ENCODE results near the gene KCNT2.

KCNT2 gene

DNA sequence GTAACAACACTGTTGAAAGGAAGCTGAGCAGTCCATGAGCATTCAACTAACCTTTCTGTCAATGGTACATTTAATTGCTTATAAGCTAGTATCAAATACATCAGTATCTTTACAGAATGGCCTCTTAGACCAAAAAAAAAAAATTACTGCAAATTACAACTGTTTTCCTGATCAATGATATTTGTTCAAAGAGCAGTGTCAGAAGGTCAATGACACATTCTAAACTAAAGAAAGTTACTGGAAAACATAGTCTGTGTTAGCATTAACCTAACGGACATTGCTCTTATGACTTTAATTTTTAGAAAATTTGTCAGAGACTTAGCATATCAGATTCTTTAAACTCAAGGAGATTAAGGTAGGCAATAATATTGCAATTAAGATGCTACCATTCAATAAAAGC, 162.5 kb downstream of the KCNT2 start:
- no peak for DNase-seq (ENCODE audit: low spot score)

DNA sequence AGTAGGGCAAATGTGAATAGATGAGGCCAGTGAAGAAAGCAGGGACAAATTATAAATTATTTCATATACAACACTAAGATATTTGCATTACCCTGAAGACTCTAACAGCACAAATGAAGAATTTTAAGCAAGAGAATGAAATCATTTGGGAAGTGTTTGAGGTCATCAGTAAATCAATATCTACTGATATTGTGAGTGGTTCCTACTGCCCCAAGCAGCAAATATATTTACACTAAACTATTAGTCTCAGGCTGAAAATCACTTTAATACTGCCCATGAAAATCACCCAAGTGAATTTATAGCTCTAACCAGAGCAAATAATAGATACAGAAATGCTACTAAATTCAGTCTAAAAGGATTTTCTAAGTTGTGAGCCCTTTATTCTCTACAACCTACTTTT, 163.6 kb downstream of the KCNT2 start:
- DNase-seq (ENCODE audit: low spot score): no peak

DNA sequence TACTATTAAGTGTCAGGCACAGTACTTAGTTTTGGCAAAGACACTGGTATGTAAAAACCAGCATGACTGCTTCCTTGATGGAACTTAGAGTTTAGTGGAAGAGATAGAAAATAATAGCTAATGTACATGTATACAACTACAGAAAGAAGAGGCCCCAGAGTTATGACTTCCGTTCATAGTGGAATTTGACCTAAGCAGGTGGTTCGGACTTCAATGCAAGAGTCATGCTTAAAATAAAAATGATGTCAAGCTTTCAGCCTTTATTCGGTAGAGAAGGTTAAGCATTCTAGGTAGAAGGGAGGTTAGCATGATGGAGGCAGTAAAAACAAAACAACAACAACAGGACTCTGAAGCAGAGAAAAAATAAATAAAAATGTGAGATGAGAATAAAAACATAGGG, 165.9 kb downstream of the KCNT2 start:
- DNase-seq (ENCODE audit: low spot score): no peak

DNA sequence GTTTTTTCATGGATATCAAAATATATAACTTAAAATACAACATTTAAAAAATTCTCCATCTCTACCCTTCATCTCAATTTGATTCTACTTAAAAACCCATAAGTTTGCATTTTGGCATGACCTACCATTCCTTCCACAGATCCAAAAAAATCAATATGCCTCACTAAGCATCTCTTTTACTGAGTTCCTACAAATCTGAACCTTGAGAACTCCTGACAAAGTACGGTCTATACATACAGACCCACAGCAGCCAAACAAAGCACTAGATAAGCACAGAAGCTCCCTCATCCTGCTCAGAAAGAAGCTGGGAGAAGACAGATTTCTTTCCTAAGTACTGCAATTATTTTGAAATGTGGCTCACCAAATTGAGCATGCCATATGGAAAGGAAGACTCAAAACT, 167.5 kb downstream of the KCNT2 start:
- DNase-seq (ENCODE audit: low spot score): no peak

DNA sequence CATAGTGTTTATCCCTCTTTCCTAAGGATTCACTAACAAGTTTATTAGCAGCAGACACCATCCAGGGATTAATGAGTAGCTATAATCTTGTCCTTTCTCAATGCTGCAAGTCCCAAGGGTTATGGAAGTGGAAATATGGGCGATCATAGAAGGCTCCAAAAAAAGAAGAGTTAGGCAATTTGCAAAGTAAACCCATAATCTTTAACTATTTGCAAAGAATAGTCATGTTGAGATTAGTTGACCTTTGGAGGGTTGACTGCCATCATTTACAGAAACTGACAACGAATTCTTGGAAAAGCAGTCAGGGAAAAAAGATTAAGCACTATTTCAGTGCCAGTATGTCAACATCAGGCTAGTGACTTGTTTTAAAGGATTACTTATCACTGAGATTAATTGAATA, 169.9 kb downstream of the KCNT2 start:
- DNase-seq (ENCODE audit: low spot score): no peak

DNA sequence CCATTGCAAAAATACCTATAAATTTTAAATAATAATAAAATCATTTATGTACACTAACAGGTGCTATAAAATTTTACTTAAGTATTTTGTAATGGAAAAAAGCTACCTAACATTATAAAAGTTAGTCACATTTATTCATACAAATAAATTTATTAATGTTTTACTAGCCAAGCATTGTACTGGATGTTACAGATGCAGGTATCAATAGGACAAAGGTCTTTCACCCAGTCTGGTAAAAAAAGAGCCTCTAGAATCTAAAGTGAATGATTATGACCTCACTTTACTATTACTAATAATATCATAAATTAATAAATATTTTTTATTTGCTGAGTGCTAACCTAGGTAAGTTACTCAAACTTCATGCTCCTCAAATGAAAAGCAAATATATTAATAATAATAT, 170.6 kb downstream of the KCNT2 start:
- no peak for DNase-seq (ENCODE audit: low spot score)

DNA sequence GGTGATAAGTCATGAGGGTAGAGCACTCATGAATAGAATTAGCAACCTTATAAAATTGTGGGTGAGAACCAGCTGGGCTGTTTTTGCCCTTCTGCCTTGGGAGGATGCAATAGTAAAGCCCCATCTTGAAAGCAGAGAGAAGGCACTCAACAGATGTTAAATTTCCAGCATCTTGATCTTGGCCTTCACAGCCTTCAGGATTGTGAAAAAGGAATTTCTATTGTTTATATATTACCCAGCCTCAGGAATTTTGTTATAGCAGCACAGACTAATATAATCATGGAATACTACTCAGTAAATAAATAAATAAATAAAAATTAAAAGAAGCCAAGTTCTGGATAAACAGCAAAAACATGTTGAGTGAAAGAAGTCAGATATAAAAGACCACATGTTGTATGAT, 175.2 kb downstream of the KCNT2 start:
- DNase-seq (ENCODE audit: low spot score): no peak

DNA sequence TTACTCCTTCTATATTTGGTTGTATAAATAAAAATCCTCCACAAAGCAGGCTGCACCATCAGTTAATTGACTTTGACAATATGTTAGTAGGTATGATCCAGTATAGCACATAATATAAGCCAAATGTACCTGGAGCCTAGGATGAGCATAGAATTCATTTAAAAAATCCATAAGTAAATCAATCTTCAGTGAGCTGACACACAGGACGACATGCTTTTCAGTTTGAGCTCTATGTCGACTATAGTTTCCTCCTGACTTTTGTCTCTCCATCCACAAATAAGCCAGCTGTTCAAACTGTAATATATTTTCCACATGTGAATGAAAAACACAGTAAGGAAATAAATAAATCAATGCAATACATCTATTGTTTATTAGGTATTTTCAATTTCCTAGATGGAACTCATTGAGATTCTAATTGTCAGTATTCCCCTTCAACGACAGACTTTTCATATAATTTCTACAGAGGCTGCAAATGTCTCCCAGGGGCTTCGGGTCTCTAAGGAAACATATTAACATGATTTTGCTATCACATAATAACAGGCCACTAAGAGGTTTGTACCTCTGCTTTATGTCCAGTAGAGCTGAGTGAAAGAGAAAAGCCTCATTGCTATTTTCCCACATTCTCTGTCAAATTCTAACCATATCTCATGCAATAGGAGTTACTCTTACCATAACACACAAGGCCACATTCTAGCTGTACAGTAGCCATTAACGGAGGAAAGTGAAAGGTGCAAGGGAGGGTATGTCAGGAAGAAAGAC, 180.1 kb downstream of the KCNT2 start:
- no peak for DNase-seq (ENCODE audit: low spot score)

DNA sequence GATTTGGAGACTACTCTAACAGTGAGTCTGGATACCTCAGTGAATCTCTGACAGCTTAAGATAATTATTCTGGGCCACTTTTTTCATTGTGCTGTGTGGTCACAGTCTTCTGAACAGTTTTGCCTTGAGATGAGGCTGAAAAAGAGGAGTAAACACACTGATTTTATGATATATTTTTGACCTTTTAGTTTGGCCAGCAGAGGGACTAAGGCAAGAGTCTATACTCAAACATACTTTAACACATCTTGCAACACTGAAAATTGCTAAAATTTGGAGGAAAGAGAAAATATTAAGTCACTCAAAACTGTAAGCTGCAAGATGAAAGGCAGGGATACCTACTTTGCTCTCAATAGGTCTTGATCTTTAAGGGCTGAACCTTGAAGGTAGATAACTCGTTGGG, 182.7 kb downstream of the KCNT2 start:
- DNase-seq (ENCODE audit: low spot score): no peak

DNA sequence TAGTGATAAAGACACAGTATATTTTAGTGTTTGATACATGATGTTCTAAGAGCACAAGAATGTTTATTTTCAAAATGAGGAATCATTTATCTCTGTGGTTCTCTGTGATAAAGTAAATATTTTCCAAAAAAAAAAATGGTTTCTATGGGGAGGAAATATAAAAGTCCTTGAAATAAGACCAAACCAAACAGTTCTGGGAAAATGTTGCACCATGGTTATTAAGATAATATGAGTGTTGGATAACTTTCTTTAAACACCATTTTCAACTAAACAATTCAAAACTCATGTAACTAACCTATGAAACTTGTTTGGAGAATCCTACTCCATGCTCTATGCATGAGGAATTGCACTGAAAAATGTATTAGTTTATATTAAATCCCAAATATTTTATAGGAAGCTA, 184.6 kb downstream of the KCNT2 start:
- no peak for DNase-seq (ENCODE audit: low spot score)

DNA sequence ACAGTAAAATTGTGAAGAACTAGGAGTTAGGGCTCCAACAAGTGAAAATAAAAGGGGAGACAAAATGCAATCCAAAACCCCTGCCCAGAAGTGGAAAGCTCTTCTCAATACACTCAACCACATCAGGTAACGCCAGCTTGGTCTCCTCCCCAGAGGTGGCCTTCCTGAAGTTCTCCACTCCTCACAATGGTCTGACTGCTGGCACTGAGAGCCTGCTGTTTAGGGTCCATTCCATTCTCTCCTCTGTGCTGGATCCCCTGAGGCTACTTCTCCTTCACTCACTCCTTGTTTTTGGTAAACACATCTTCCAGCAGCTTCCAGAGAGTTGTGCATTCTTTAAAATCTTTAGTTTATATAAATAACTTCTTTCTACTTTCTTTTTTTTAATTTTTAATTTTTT, 189.5 kb downstream of the KCNT2 start:
- no peak for DNase-seq (ENCODE audit: low spot score)

DNA sequence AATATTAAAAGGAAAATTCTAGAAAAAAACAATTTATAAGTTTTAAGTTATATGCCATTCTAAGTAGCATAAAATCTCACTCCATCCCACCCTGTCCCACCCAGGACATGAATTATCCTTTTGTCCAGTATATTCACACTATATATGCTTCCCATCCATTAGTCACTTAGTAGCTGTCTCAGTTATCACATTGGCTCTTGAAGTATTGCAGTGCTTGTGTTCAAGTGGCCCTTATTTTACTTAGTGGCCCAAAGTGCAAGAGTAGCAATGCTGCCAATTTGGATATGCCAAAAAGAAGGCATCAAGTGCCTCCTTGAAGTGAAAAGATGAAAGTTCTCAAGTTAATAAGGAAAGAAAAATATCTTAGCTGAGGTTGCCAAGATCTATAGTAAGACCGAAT, 192.3 kb downstream of the KCNT2 start:
- DNase-seq (ENCODE audit: low spot score): no peak

DNA sequence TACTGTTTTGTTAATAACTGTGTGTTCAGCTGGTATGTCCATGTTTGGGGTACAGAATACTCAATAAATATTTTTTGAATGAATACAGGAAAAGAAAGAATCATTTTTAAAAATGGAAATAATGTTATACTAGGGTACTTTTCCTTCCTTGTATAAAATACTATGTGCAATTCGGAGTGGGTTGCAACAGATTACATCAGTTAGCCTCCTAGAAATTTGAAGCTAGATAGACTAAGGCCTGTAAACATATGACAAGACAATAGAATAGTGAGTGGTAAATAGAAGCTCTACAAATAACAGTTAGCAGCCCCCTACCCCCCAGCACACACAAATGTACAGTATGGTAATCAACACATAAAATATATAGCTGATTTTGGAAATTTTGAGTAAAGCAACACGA, 195.9 kb downstream of the KCNT2 start:
- DNase-seq (ENCODE audit: low spot score): no peak

DNA sequence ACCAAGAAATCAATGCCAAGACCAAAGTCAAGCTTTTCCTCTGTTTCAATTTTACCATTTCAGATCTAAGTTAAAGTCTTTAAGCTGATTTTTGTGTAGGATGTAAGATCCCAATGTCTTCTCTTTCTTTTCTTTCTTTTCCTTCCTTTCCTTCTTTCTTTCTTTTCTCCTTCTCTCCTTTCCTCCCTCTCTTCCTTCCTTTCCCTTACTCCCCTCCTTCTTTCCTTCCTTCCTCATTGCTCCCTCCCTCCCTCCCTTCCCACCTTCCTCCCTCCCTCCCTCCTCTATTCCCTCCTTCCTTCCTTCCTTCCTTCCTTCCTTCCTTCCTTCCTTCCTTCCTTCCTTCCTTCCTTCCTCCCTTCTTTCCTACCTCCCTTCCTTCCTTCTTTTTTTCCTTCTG, 197.5 kb downstream of the KCNT2 start:
- no peak for DNase-seq (ENCODE audit: low spot score)

DNA sequence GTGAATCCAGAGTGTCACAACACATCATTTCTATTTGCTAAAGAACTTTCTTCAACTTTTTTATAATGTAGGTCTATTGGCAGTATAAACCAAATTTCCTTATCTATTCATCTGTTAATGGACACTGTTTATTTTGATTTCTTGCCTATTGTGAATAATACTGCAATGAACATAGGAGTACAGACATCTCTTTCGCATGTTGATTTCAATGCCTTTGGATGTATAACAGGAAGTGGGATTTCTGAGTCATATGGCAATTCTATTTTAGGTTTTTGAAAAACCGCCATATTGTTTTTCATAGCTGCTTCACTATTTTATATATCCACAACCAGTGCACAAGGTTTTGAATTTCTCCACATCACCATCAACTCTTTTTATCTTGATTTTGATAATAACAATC, 198.7 kb downstream of the KCNT2 start:
- DNase-seq (ENCODE audit: low spot score): no peak

DNA sequence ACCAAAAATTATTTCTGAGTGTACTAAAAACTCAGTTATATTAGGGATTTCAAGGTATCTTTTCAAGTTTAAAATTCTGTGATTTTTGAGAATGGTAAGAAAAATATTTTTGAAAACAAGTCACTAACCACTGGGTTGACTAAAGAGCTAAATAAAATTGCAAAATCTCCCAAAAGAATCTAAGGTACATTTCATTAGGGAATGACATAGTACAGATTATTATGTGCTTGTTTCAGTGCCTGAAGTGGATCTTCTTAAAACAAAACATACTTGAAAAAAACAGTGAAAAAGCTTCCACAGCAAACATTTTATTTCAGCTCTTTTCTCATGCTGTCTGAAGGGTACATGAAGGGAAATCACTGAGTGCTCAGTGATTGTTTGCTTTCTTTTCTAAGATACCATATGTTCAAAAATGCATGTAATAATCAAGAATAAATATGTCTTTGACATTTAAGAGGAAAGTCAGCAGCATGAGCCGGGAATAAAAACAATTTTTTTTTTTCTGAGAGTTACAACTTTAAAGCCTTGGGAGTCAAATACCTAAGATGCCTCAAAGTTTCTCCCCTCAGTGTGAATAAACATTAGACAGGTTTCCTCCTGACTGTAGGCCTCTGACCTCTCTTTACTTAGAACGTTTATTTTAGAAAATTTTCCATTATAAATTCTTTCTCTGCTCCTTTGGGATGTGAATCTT, 200.7 kb downstream of the KCNT2 start:
- no peak for DNase-seq (ENCODE audit: low spot score)

DNA sequence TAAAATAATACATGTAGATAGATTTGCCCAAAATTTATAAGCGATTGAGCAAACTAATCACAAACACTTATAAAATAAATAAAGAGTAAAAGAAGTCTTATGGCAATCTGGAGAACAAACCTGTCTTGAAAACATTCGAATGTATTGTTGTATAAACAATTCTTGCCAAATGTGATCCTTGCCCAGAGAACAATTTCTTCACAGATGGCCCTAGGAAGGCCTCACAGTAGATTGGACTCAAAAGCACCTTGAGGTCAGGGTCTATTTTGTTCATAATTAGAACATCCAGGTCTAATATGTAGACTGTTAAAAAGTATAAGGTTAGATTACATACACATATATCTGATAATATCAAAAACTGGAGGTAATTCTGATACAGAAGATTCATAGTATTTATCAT, 202.4 kb downstream of the KCNT2 start:
- no peak for DNase-seq (ENCODE audit: low spot score)

DNA sequence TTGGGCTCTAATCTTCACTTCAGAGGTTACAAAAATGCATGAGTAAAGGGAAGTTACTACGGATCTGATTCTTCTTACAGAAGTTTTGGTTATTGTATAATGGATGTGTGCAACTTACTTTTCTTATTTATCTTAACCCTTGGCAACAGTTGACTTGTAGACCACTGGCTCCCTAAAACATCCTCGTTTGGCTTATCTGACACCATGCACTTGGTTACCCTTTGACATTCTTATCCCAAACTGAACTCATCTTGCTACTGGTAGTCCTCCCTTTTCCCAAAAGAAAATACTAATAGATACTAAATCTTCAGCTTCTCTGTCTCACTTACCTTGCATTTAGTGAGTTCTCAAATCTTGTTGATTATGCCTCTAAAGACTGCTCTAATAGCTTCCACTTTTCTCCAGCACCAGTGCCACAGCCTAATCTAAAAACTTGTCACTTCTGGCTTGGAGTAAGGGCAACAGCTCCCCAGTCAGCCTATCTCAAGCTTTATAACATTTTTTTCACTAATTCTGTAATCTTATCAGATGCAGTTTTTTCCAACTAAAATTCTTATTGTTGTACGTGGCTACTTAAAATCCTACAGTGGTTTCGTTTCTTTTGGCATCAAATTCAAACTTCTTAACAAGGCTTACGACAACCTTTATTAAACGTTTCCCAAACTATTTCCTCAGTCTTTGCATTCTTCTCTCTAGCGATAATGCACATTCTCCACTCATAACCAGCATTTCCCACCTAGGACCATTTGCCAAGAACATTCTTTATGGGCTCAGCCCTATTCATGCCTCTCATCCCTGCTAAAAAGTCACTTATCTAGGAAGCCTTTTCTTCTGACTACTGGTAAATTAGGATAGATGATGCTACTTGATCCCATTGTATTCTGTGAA, 204.2 kb downstream of the KCNT2 start:
- no peak for DNase-seq (ENCODE audit: low spot score)

DNA sequence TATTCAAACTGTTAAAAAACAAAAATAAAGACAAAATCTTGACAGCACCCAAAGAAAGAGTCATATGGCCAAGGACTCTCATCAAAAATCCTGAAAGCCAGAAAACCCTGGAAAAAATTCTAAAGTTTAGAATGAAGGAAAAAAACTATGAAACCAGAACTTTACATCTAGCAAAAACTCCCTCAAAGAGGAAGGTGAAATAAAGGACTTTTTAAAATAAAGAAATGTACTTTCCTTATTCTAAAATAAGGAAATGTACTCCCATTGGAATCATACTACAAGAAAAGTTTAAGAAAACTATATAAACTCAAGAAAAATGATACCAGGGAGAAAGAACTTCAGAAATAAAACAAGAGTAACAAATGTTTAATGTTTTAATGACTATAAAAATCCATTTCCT, 206.3 kb downstream of the KCNT2 start:
- DNase-seq (ENCODE audit: low spot score): no peak

DNA sequence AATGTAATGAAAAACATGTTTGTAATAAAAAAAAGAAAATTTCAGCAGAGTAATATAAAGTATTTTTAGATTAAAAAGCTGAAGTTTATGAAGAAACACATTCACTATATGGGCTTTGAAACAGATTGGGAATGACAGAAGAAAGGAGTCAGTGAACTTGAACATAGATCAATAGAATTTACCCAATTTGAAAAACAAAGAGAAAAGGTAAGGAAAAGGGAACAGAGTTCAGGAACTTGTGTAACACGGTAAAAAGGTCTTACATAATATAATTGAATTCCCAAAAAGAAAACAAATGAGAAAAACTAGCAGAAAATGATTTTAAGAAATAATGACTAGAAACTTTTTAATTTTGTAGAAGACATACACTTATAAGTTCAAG, 206.8 kb downstream of the KCNT2 start:
- no peak for DNase-seq (ENCODE audit: low spot score)

DNA sequence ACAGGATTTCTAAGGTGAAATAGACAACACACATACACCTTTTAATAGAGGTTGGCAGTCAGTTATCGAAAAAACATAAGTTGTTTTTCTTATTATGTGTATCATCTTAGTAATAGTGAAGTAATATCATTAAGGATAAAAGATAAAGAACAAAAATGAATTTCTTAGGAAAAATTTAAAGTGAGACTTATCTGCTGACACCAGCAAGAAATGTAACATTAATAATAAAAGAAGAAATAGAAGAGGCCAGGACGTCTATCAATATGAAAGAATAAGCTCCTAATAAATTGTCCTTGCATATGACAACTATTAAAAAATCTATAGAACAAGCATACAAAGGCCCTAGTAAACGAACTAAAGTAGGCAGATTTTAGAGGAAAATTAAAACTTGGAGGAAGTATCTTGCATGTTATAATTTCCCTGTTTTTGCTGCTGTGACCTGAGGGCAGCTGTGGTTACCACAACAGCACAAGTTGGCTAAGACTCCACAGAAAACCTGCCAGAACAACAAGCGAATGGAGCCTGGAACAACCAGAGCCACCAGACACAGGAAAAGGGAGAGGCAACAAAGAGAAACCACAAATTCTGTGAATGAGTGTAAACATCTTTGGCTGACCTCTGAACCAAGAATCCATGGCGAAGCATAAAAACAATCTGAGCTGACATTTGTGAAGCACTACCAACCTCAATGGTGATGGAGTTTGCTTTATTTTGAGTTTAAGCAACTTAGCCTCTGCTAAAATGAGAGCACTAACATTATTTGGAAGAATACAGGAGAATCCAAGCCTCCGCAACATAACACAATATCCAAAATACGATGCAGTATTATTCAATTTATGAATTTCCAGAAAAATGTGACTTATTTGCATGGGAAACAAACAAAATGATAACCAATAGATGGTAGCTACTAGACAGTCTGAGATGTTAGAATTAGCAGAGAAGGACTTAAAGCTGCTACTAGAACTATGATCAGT, 207.5 kb downstream of the KCNT2 start:
- DNase-seq (ENCODE audit: low spot score): no peak

DNA sequence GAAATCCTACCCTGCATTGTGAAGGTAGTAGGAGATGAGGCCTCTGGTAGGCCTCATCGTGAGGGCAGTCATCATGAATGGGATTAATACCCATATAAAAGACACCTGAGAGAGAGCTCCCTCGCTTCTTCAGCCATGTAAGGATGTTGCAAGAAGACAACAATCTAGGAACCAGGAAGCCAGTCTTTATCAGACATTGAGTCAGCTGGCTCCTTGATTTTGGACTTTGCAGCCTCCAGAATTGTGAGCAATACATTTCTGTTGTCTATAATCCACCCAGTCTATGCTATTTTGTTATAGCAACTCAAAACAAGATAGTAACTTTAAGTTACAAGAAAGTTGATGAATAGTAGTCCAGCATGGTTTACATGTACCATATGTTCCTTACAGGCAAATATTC, 208.5 kb downstream of the KCNT2 start:
- no peak for DNase-seq (ENCODE audit: low spot score)
